Inflammatory macrophage treated with lipopolysaccharide for 1 hour (primary cell): ENCODE data around the gene LOXHD1.

Experiments
- DNase-seq, 2 donors: peaks; one replicate each; pipeline ENCODE4 v3.0.0-alpha.2; 2020 to 2022

Gene LOXHD1

DNA sequence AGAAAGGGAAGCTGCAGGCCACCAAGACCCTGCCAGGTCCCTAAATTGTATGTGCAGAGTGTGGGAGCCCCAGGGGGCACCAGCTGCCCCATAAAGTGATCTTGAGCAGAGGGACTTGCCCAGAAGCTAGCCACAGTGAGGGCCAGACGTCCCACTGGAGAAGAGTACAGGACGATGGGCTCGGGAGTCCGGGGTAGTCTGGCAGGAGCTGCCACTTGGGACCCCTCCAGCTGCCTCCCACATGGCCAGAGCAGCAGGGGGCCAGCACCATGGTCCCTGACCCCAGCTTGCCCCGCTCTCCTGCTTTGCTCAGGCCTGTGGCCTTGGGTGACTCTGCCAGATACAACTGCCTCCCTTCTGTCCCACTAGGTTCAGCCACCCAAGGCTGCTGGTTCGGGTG, 11.7 kb upstream of the LOXHD1 start:
- no peak for DNase-seq

DNA sequence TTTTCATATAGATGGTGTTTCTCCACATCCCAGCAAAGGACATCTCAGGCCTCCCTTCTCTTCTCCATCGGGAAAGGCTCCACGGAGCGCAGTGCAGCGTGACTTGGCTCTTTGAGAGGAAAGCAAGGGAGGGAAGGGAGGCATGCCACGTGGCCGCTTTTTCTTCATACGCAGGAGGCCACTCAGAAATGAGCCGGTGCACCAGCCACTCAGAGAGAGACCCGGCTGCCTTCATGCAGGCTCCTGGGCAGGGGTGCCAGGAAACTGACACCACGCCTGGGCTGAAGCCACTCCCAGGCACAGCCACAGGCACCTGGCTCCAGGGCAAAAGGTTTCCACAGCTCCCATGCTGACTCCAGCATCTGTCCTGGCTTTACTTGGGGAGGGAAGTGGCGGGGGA, 11.1 kb upstream of the LOXHD1 start:
- DNase-seq = no peak

DNA sequence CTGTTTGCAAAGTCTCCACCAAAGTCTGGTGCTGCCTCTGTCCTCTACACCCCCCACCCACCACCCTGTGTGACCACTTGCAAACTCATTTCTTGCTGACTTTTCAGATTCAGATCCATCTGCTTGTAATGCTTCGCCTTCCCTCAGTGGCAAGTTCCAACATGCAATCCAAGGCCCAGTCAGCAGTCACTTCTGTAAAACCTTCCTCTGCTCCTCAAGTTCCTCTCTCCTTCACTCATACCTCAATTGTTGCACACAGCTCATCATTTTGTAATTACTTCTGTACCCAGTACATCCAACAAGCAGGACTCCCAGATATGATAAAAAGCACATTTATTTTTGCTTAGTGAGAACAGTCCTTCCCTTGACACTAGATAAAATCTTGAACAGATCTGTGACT, 6.5 kb upstream of the LOXHD1 start:
- DNase-seq = no peak

DNA sequence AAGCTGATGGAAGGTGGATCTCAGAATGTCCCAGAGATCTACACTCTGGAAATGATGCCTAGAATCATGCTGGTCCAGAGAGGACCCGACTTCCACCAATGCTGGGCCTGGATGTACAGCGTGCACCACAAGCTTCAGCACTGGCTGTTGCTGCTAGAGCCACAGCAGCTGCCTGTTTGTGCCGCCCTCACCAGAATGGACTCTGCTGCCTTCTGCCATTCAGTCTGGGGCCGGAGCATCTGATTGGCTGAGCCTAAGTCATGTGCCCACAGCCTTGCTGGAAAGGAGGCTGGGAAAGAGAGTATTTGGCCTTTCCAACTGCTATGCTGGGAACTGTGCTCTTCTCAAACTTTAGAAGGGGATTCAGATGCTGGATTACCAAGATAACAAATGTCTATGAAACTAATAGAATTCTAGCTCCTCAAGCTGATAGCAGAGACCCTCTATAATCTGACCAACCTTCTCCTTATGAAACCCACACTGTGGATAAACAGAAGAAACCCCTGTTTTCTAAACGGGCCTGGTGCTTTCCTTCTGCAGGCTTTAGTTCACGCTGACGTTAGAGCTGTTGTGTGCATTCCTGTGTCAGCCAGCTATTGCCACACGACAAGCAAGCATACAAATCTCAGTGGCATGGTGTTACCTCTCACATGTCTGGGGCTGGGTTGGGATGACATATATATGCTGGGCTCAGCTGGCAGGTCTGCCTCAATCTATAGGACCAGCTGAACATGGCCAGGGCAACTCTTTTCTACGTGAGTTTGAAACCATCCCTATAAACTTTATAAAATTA, 4.1 kb upstream of the LOXHD1 start:
- no peak for DNase-seq

DNA sequence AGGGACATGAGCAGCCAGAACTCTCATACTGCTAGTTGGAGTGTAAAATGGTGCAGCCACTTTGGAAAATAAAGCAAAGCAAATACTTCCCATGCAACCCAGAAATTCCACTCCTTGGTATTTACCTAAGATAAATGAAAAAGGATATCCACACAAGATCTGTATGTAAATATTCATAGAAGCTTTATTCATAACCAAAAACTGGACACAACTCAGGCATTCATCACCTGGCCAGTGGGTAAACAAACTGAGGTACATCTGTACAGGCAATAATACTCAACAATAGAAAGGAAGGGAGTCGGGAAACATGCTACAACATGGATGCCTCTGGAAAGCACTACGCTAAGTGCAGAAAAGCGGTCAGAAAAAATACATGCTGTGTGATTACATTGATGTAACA, 2.5 kb upstream of the LOXHD1 start:
- no peak for DNase-seq

DNA sequence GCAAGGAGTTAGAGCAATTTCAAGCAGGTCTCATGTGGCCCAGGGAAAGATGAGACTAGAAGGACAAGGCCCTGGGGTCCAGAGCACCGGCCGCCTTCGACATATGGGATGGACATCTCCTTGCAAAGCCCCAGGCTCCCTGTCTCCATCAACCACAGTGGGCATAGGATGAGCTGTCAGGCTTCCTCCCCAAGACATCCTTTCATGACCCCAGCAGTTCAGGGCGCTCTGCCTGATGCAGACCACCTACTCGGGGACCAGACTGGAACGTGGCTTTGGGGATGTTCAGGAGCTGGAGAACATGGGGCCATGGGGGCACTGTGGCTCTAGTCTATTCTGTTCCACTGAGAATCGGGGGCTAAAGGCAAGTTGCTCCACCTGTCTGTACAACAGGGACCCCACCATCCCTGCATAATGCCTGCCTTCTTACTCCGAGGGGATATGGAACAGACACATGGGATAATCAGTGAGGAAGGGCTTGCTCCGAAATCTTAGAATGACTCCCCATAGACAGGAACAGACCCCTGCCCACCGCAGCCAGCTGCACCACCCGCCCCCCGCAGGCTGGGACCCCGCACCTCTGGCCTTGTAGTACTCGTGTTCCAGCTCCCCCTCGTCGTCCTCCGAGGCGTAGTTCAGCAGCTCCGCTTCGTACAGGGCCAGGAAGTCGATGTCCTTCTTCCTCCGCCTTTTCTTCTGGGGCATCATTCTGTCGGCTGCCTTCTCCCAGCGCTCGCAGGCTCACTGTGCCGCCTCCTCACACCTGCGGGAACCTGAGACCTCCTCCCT, 500 bp downstream of the LOXHD1 start:
- no peak for DNase-seq

DNA sequence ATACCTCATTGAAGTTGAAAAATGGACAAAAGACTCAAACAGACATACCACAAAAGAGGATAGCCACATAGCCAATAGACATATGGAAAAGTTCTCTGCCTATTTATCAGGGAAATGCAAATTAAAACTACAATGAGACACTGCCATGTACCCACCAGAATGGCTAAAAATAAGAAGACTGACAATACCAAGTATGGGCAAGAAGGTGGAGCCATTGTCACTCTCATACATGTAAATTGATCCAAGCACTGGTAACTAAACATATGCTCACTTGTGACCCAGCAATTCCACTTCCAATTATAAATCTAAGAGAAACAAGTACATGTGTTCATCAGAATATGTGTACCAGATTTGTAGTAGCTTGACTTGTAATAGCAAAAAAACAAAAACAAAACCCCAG, 4.6 kb downstream of the LOXHD1 start:
- DNase-seq = no peak

DNA sequence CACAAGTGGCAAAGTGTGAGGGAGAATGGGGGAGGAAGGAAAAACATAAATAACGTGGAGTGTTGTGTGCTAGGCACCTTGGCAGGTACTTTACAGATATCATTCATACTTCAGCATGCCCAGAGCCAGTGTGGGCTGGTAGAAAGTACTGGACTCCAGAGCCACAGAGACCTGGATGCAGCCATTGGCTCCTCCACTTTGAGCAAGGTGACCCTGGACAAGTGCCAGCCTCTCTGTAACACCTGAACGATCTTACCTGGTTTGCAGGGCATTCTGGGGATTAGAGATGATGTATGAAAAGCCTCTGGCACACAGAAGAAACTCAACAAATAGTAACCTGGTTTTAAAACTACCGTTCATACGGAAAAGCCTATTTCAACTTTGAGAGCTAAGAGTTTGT, 6.3 kb downstream of the LOXHD1 start:
- no peak for DNase-seq

DNA sequence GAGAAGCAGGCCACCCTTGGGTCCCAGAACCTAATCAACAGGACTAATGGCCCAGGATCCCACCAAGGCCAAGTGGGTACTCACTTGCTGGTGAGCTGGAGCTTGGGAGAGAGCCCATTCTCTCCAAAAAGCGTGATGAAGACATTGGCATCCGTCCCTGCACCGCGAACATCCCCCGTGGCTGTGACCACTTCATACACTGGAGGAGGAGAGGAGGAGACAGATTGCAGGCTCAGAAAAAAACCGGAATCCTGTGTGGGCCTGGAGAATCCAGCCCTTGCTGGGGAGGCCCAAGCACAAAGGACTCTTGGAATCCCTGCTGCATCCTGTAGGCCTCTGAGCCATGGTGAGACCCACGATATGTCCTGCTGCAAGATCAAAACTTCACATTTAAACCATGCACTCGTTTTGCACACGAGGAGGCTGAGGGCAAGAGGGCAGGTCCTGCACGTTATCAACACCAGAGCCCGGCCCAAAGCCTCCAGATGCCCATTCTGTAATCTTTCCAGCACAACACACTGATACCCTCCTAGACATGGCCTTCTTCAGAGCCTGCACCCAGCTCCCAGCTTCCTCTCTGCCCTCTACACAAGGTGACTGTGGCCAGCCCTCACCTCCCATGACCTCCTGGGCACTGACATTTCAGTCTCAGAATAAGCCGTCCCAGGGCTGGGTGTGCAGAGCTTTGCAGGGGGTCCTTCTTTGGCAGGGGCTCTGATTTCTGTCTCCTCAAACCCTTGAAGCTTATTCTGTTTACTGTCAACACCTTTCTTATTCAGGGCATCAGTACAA, 7.8 kb downstream of the LOXHD1 start:
- DNase-seq = no peak

DNA sequence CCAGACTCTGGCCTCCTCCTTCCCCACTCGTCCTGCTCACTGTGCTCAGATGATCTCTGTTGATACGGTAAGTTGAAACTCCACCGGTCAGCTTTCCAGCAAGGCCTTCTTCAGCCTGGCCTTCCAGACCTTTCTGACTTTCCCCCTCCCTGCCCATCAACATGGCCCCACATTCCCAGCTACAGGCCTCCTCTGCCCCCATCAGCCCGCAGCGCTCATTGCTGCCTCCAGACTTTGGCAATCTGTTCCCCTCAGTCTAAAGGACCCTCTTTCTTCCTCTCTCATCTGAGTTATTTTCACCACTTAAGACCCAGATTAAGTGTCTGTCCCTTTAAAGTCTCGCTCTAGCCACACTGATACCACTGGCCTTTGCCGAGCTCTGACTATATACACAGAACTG, 10.6 kb downstream of the LOXHD1 start:
- no peak for DNase-seq

DNA sequence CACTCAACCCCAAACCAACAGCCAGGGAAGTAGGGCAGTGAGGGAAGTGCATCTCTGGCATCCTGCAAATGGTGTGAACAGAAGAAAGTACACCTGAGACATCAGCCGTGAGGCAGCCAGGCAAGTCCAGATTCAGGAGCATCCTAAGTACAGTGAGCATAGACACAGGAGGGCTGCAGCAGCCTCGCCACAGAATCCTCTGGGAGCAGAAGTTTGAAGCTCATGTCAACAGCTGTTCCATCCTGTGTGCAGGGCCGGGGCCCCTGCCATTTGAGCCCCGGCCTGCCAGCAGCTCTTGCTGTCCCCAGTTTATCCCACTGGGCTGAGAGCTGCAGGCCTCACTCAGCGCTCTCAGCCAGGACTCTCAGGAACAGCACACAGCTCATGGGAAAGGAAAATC, 14.5 kb downstream of the LOXHD1 start:
- no peak for DNase-seq

DNA sequence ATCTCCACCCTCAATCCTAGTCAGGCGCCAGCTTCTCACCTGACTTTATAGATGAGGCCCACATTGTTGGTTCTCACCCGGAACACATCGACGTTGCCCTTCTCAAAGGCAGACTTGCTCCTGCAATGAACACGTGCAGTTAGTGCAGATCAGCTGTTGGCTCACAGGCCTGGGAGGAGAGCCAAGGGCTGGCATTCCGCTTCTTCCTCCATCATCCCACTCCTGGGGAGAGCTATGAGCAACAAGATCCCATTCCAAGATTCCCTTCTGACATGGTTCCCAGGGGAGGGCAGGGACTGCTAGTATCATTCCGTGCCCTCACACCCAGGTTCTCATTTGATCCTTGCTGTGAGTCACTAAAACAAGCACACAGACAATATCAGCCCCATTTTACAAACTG, 15.1 kb downstream of the LOXHD1 start:
- DNase-seq = no peak

DNA sequence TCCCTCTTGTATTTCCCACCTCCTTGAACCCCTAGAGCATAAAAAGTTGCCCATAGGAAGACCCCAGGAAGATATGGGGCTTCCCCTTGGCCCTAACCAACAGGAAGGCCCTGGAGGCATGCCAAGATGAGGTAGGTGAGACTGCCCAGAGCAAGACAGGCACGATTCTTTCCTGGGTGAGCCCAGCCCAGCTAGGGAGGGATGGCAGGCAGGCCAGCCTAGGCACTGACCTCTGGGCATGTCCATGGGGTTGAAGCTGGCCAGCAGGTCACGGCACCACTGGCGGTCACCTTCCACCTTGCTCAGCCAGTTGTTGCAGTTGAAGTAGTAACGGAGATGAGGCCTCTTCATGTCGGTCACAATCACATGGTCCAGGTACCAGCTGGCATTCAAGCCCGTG, 17.6 kb downstream of the LOXHD1 start:
- no peak for DNase-seq

DNA sequence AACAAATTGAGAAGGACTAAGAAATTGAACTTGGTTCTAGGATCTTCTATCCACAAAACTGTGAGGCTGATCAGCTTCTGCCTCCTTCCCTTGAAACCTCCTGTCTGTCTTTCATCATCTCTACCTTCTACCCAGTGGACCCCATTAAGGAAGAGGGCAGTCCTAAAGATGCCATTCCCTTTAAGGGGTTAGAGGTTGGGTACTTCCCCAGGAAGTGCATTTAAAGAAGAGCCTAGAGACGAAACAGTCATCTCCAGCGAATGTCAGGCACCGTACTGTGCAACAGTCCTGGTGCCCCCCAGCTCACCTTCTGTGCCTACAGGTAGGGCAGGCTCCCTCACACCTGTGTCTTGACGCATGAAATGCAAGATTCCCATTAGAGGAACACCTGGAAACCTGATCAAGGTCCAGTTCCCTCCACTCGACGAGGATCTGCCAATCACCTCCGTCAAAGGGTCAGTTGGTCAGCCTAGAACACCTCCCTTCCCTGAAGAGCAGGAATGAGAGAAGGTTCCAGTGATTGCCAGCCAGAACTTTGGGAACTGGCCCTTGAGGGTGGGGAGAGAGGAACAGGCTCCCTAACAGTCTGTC, 20.9 kb downstream of the LOXHD1 start:
- no peak for DNase-seq

DNA sequence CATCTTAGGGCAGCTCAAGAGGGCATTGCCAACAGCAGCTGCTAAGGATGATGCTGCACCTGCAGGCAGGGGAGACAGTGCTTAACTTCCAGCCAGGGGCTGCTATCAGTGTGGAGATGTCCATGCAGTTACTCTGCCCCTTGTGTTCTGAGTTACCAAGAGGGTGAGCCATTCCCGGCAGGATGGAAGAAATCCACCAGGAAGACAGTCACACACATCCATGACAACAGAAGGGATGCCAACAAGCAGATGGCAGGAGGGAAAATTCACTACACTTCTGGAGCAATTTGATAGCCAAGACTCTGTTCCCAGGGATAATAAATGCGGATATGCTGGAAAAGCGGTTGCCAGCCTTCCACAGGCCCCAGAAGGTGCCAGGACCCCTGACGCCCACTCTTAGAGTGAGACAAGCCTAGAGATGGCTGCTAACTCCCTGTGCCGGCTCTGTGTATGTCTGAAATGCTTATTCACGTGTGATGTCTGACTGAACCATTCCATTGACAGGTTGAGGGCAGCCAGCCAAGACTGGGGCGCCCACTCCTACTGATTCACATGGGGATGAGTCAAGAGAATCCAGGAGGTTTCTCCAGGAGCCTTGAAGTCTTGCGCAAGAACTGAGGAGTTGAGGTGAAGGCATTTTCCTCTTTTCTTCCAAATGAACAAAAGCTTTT, 24.5 kb downstream of the LOXHD1 start:
- DNase-seq = no peak

DNA sequence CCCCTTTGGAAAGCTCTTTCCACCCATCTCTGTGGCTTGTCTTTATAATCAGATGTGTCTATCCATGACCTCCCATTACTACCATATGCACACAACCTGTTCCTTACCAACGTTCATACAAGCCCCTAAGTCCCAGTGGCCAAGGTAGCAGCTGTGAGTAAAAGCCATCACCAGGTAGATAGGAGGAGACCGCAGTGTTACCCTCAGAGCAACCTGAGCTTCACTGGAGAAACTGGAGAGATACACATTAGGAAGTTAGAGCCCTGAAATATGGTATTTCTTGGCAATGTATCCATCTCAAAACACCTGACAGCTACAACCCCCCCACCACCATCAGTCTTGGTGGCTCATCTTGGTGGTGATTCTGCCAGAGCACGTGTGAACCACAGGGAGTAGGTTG, 26.0 kb downstream of the LOXHD1 start:
- DNase-seq = no peak

DNA sequence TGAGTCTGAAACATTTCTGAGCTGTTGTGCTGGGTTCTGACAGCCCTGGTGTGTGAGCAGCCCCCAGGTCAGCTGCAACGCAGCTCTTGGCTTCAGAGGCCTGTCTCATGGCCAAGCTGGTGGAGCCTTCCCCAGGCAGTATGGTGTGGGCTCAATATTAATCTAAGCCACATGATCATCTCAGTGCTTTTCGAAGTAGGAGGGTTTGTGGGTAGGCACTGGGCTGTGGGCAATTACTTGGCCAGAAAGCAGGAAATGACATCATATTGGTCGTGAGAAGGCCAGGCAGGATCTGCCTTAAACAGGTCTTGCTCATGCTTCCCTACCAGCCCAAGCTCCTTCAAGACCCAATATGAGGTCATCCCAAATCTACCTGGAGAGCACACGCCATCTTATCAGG, 26.9 kb downstream of the LOXHD1 start:
- peak; percentile 8 to 22 for DNase-seq

DNA sequence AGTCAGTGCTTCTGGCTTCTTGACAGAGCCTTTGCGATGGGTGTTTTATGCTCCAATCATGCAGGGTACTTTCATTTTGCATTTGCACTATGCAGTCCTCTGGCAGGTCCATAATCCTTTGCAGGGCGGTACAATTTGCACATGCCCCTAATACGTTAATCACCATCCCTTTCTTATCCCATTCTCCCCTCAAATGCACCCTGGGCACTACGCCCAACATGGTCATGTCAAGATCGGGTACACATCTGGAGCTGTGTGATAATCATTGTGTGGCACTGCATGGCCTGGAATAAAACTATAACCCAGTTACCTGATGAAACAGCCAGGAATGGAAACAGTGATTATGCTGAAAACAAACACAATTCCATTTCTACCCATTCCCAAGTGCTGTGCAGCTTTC, 27.7 kb downstream of the LOXHD1 start:
- DNase-seq = no peak

DNA sequence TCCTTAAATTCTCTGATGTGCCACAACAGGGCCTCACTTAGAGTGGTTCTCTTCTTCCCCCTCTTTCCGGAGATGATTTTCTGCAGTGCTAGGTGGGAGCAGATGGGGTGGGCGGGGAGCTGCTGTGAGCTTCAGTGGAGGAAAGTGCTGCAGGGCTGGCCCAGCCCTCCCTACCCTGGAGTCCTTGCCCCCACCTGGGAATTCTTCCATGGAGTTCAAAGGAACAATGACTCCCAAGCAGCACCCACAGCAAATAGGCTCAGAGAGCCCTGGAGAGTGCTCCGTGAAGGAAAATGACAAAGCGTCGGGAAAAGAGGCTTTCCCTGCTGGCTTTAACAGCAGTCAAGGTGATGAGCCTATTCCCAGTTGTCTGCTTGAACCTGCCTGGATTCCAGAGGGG, 28.8 kb downstream of the LOXHD1 start:
- DNase-seq = no peak

DNA sequence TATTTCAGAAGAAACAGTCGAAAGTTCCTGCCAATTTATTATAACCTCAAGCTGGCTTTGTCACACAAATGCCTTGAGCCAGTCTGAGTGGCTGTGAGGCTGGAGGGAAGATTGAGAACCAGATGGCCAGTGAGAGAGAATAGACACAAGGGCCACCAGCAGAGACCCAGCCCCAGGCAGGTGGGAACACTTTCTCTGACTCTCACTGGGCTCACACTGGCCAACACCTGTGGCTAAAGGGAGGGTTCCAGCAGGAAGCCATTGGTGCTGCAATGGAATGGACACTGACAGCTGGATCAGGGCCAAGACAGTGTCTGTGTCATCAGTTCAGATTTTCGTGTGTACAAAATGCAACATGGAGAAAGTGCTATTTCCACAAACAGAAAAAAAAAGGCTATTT, 29.9 kb downstream of the LOXHD1 start:
- no peak for DNase-seq

DNA sequence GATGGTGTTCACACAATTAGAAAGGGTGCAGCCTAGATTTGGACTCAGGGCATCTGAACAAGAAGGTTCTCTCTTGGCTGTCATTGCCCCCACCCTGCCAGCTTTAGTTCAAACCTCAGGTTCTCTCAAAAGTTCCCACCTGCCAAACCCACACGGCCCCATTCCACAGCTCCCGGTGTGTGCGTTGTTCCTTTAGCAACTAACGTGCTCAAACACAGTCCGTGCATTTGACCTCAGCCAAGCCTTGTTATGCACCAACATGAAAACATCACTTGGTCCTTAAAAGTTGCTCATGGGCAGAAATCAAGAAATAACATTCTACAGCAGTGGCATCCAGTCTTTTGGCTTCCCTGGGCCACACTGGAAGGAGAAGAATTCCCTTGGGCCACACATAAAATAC, 32.0 kb downstream of the LOXHD1 start:
- DNase-seq = no peak

DNA sequence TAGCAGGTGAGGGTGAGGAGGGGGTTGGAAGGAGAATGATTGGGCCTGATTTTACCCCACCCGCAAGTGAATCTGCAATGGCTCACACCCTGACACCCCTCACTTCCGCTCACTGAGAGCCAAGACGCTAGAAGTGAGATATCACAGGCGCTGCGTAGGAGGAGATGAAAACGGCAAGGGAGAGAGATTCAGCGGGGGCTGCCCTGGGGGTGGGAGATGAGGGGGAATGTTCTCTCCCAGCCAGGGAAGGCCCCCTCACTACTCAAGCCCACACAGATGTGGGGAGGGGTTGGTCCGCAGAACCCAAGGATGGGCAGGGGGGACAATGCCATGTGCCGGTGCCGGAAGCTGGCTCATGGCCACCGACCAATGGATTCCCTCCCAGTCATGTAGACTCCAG, 32.9 kb downstream of the LOXHD1 start:
- DNase-seq = no peak

DNA sequence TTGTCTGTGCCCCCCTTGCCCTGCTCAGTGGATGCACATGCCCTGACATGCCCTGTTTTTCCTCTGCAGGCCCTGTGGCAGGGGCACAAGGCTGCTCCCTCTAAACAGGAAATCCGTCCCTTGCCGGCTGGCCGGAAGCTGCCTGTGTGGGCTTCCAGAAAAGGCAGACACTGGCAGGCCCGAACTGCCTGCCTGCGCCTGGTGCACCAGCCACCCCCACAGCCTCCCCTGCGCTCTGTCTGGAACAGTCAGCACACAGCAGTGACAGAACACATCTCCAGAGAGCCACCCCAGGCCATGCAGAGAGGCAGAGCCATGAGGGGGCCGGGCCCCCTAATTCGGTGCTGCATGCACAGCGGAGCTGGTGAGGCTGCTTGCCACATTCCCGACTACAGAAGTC, 33.5 kb downstream of the LOXHD1 start:
- DNase-seq = no peak
